HG03064 (cell line): ENCODE results near the gene NDUFA11.
A peak's percentile ranks its signal among the peaks of the same experiment; 100 is the strongest.

ENCODE experiments used
- ATAC-seq: cut with Tn5 transposase; IDR thresholded peaks from one replicate; pipeline ENCODE4 v1.9.1; 2021; ENCODE audit warnings: low read depth; ENCODE audit not compliant: unreplicated experiment

Gene NDUFA11

GRCh38 chr19:5903624-5904351, at the start of gene NDUFA11:
Gene NDUFA11 (minus strand): TSS chr19:5903790. CDS start chr19:5903708, 82 bp downstream.
- ATAC-seq, result peak; percentile 40

DNA sequence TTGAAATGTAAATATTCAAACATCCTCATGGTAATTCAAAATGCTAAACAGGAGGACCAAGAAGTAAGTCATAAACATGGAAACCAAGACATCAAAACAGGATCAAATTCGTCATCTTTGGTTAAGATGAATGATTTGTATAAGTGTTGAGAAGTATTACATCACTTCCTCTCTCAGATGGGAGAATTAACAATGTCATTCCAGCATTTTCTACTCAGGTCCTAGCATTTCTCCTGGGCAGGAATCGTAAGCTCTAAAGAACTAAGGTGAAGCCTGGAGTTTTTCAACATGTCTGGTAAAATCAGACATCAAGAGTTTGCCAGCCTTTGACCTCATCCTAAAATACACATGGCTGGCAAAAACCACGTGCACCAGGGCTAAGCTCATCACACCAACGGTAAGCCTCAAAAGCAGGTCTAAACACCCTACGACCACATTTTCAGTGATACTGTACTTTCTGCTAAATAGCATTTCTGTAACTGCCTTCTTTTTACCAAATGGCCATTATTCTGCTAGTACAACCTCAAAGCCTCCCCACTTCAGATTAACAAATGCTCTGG, 49.5 kb upstream of the NDUFA11 start:
- no peak for ATAC-seq

GRCh38 chr19:5952193-5953029, 48.8 kb upstream of the NDUFA11 start:
- ATAC-seq, result no peak

GRCh38 chr19:5951338-5951861, 47.8 kb upstream of the NDUFA11 start:
- ATAC-seq, result no peak

- no peak for ATAC-seq
Observed at GRCh38 chr19:5950741-5951140, 47.2 kb upstream of the NDUFA11 start.

GRCh38 chr19:5949792-5950305, 46.3 kb upstream of the NDUFA11 start:
- no peak for ATAC-seq

GRCh38 chr19:5948752-5949564, 45.4 kb upstream of the NDUFA11 start:
- ATAC-seq, result no peak

DNA sequence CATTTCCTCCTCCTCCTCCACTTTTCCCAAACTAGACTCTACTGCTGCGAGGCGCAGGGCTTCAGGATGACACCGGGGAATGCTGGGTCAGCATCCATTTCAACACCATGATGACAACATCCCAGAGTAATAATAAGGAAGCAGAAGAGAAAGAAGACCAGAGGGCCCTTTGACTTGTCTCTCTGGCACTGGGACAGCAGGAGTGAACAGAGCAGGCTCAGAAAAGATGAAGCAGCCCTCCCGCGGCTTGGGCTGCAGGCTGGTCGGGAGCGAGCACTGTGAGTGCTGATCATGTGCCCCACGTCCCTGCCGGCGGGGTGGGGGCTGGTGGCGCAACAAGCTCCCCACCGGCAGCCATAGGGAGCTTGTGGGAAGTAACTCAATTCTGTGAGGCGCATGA, 43.8 kb upstream of the NDUFA11 start:
- ATAC-seq, result no peak

DNA sequence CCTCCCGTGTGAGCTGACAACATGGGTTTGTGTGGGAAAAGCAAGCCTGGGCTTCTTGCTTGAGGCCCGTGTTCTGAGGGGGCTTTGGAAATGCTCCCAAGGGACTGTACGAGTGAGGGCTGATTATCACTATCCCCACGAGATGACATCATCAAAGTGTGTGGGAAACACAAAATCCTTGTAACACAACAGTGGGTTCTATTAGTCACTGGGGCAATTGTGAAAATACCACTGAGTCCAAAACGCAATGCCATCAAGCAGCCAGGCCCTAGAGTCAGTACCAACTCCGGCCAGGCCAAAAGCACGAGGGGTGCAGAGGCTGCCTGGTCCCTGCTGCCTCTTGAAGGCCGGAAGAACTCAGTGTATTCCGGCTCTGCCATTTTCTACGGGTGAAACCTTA, 40.0 kb upstream of the NDUFA11 start:
- no peak for ATAC-seq

DNA sequence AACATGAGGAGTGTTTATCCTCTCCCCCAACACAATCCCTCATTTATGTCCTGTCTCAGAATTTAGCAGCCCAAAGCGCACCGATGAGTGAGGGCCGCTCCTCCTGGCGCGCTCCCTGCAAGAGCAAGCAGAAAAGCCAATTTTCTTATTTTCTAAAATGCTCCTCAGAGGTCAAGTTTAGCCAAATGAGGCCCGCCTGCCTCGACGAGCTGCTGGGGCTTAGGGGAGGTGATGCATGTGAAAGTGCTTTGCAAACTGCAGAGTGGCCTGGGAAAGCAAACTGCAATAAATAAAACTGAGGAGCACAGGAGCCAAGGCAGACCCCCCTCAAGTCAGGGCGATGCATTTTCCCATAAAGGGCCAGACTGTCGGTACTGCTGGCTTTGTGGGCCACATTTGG, 39.5 kb upstream of the NDUFA11 start:
- no peak for ATAC-seq

GRCh38 chr19:5941673-5942072, 38.1 kb upstream of the NDUFA11 start:
- no peak for ATAC-seq

DNA sequence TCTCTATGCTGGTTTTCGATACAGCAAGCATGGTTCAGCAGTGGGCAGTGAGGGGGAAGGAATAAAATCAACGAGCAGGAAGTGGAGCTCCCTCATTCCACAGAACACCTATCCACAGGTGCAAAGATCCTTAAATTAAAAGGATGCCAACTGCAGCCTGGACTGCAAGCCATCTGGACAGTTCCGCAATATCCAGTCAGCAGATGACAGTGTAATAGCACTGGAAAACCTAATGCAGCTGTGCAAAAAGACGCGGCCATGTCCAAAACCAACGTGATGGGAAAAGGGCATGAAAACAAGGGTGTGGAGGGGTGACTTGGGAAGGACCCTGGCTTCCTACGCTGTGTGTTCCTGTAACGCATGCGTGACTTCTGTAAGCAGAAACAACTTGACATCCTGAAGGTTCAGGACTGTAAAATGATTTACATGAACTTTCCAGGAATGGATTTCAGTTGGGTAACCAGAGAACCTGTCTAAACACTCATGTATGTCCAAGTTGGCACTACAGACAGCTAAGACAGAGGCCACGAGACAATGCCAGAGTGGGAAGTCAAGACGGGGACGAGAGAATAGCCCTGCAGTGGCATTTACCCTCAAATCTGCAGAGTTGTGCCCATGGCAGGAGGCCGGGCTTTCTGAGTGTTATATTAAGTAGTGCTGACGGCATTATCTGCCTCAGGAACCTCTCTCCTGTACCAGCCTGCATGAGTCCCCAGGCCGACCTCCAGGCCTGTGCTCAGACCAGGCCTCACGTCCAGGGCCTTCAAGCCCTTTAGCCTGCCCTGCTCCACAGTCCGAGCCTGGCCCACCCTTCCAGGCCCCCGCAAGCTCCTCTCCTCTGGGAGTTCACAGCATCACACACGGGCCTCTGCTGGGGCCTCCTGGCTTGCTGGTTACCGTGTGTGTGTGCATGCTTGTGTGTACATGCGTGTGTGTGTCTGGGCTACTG, 36.9 kb upstream of the NDUFA11 start:
- ATAC-seq, result no peak

GRCh38 chr19:5937550-5937949, 34.0 kb upstream of the NDUFA11 start:
- ATAC-seq, result no peak

- no peak for ATAC-seq
Observed at GRCh38 chr19:5936292-5936592, 32.7 kb upstream of the NDUFA11 start.

DNA sequence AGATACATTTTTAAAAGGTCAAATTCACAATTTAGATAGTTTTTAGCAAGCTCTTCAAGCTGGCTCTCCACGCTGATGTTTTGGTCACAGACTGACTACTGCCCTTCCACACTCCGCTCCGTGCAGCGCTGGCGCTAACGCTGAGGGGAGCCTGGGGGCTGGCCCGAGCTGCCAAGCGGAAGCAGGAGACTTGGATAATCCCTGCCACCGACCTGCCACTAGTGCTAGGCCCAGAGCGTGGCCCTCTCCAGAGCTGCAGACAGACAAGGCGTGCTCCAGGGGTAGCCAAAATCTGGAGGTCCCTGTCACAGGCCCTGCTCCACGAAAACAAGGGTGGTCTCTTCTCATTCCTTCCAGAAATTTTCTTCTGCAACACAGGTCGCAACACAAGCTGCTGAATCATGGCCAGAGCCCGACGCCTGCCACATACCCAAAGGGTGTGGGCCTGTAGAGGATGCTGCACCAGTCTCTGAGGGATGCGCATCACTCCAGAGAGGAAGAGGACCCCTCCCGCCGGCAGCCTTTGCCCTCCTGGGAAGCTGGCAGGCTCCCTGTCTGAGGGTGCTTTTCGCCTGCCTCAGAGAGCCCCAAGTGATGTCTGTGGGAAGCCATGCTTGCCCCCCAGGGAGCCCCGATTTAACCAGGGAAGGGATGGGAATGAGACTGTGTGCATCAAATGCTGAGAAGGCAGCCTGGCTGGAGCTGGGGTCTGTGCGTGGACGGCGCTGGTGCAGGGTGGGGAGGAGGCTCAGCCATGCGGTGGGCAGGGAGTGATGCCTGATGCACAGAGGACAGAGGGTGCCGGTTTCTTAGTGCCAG, 32.1 kb upstream of the NDUFA11 start:
- ATAC-seq, result no peak

DNA sequence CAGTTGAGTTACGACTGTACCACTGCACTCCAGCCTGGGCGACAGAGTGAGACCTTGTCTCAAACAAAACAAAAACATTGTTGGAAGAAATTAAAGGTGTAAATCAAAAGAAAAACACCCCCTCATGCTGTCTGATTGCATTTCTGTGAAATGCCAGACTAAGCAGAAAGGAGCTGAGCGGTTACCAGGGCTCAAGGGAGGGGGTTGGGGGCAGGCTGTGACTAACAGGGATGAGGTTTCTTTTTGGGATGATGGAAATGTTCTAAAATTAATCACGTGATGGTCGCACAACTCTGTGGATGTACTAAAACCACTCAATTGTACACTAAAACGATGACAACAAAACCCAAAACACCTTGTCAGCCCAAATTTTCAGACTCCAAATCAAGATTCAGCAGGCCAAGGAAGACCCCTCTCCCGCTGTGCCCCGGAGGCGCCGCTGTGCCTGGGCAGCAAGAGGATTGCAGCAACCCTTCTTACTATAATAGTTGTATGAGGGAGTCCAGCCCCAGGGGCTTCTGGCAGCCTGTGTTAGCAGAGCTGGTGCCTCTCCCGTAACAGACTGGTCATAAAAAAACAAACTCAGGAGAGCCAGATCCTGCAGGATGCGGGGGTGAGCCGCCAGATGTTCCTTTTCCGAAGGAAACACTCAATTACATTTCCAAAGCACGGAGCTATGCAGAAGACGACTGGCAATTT, 31.3 kb upstream of the NDUFA11 start:
- ATAC-seq, result no peak

- no peak for ATAC-seq
Observed at GRCh38 chr19:5934069-5934401, 30.4 kb upstream of the NDUFA11 start.

- ATAC-seq, result no peak
Observed at GRCh38 chr19:5933391-5934068, 29.9 kb upstream of the NDUFA11 start.
